Endothelial cell of umbilical vein (primary cell): ENCODE results near the gene CD163L1. TPM values are rescaled to one million over a fixed set of nuclear protein-coding genes. Genes with fewer than 3 reads are reported as not detected.

ENCODE experiments used
- BruUV-seq: library from RNA; stranded (reverse); fragments of 400-500 nt; replicated peaks from 2 replicates; lab custom pipeline; 2021; lab: Mats Ljungman, UMichigan
- CTCF ChIA-PET: fragments of 300-600, 350-600 bp; sonication (Branson Sonifier 250); formaldehyde crosslinking; loops from one replicate; lab custom pipeline; 2021; ENCODE audit warnings: antibody characterized with exemption, inconsistent platforms; lab: Charles Lee
- POLR2A ChIA-PET: fragments of 300-600, 350-600 bp; sonication (Branson Sonifier 250); formaldehyde crosslinking; loops from one replicate; lab custom pipeline; 2021; ENCODE audit warnings: antibody characterized with exemption, inconsistent platforms; lab: Charles Lee
- DNase-seq: peaks from one replicate; pipeline ENCODE4 v3.0.0-alpha.2; 2011; ENCODE audit warnings: low read depth, low spot score
- FAIRE-seq: peaks from 2 replicates; lab custom pipeline; 2011; peaks lifted over from hg19 to GRCh38; lab: Jason Lieb, UNC
- H2AFZ ChIP-seq: 2 replicates; pipeline ENCODE4 v1.6.0; 2012; ENCODE audit warnings: low read depth, low read length, control low read depth, inconsistent platforms
- H3K27ac ChIP-seq: 2 replicates; pipeline ENCODE4 v1.5.1; 2011; ENCODE audit warnings: low read depth, mild to moderate bottlenecking, control low read depth, low read length, moderate library complexity; ENCODE audit not compliant: insufficient read depth
- H3K27me3 ChIP-seq, 2 experiments: 2 replicates each; pipeline versions ENCODE4 v1.6.0 to v1.6.1; 2011; ENCODE audit warnings: low read length in 2 of 2, mixed read lengths in 1 of 2; ENCODE audit not compliant: control insufficient read depth in 2 of 2, insufficient read depth in 2 of 2
- H3K36me3 ChIP-seq, 2 experiments: 2 replicates in 1 of 2; 3 replicates in 1 of 2; pipeline ENCODE4 v1.5.1; 2011; ENCODE audit warnings: low read length in 2 of 2, mild to moderate bottlenecking in 1 of 2, moderate library complexity in 1 of 2; ENCODE audit not compliant: control insufficient read depth in 2 of 2, insufficient read depth in 2 of 2; ENCODE audit errors: extremely low read depth in 1 of 2
- H3K4me1 ChIP-seq: 3 replicates; pipeline ENCODE4 v1.5.1; 2011; ENCODE audit warnings: mild to moderate bottlenecking, low read length; ENCODE audit not compliant: control insufficient read depth, insufficient read depth; ENCODE audit errors: extremely low read depth
- H3K4me2 ChIP-seq: 2 replicates; pipeline ENCODE4 v1.6.1; 2011; ENCODE audit warnings: low read length, control low read depth, mixed read lengths; ENCODE audit not compliant: insufficient read depth
- H3K4me3 ChIP-seq, 3 experiments: fragments of 200-600 bp in 1 of 3; sonication (generic), shearing (Covaris generic) in 1 of 3; replicated peaks in 1 of 3; 2 replicates each; pipeline ENCODE4 v1.5.1; 2011 to 2016; ENCODE audit warnings: control low read depth in 3 of 3, low read length in 3 of 3, mild to moderate bottlenecking in 2 of 3, inconsistent platforms in 1 of 3, low read depth in 1 of 3, moderate library complexity in 1 of 3; ENCODE audit not compliant: insufficient read depth in 1 of 3
- H3K79me2 ChIP-seq: 2 replicates; pipeline ENCODE4 v1.6.0; 2012; ENCODE audit warnings: low read length, inconsistent platforms; ENCODE audit not compliant: control insufficient read depth, insufficient read depth
- H3K9ac ChIP-seq: replicated peaks from 2 replicates; pipeline ENCODE3; 2011; ENCODE audit warnings: low read length, control low read depth; ENCODE audit not compliant: insufficient read depth; ENCODE audit errors: extremely low read depth
- H3K9me1 ChIP-seq: replicated peaks from 3 replicates; pipeline ENCODE4 v1.6.0; 2011; ENCODE audit warnings: mild to moderate bottlenecking, low read length; ENCODE audit not compliant: control insufficient read depth, insufficient read depth; ENCODE audit errors: extremely low read depth
- H3K9me3 ChIP-seq: replicated peaks from 2 replicates; pipeline ENCODE4 v1.5.1; 2012; ENCODE audit warnings: low read length, inconsistent platforms; ENCODE audit not compliant: control insufficient read depth, insufficient read depth
- H4K20me1 ChIP-seq: replicated peaks from 2 replicates; pipeline ENCODE3; 2011; ENCODE audit warnings: mild to moderate bottlenecking, low read length; ENCODE audit not compliant: control insufficient read depth, insufficient read depth; ENCODE audit errors: extremely low read depth
- CTCF ChIP-seq, 2 donors: IDR thresholded peaks; 1 replicate in 1 of 2; 2 replicates in 1 of 2; pipeline ENCODE4 v1.5.1; 2011; ENCODE audit warnings: low read length in 2 of 2, mild to moderate bottlenecking in 2 of 2, moderate library complexity in 2 of 2, control low read depth in 1 of 2, inconsistent platforms in 1 of 2, low read depth in 1 of 2; ENCODE audit not compliant: insufficient read depth in 1 of 2; ENCODE audit errors: extremely low read depth in 1 of 2
- EZH2 ChIP-seq: IDR thresholded peaks from 2 replicates; pipeline ENCODE4 v1.6.1; 2012; ENCODE audit warnings: borderline replicate concordance, low read depth, mild to moderate bottlenecking, moderate library complexity, low read length, inconsistent platforms; ENCODE audit not compliant: severe bottlenecking
- FOS ChIP-seq: IDR thresholded peaks from 2 replicates; pipeline ENCODE4 v1.6.1; 2011; ENCODE audit warnings: mild to moderate bottlenecking, low read length, moderate library complexity, borderline replicate concordance; ENCODE audit not compliant: insufficient read depth
- GATA2 ChIP-seq: IDR thresholded peaks from 2 replicates; pipeline ENCODE4 v1.7.0; 2011; ENCODE audit warnings: low read depth, mild to moderate bottlenecking, moderate library complexity, mixed read lengths, low read length; ENCODE audit not compliant: insufficient read length, insufficient read depth
- JUN ChIP-seq: IDR thresholded peaks from 2 replicates; pipeline ENCODE4 v1.6.1; 2011; ENCODE audit warnings: borderline replicate concordance, low read depth; ENCODE audit not compliant: insufficient read length, insufficient read depth
- MAX ChIP-seq: IDR thresholded peaks from 2 replicates; pipeline ENCODE4 v1.6.1; 2011; ENCODE audit not compliant: insufficient read depth, insufficient read length
- MYC ChIP-seq: IDR thresholded peaks from one replicate; pipeline ENCODE4 v1.6.1; 2011; ENCODE audit warnings: mild to moderate bottlenecking, low read depth, low read length
- POLR2A ChIP-seq: IDR thresholded peaks from 2 replicates; pipeline ENCODE4 v1.6.1; 2012; ENCODE audit warnings: low read depth, mild to moderate bottlenecking, control low read depth, low read length
- POLR2AphosphoS5 ChIP-seq: IDR thresholded peaks from 2 replicates; pipeline ENCODE4 v1.6.1; 2012; ENCODE audit warnings: low read depth, mild to moderate bottlenecking, control low read depth, low read length, moderate library complexity; ENCODE audit not compliant: insufficient read depth
- dilution Hi-C: fragments of 300-500 bp; cut with MboI; formaldehyde crosslinking; loops from one replicate; pipeline ENCODE4 v1.15.0; 2019; ENCODE audit warnings: low sequenced_read_pairs; ENCODE audit not compliant: extremely low pct_ligation_motif_present
- intact Hi-C: fragments of 100-400 bp; cut with micrococcal nuclease; formaldehyde crosslinking; loops from one replicate; pipeline ENCODE4 v1.10.0; 2022
- polyA plus RNA-seq, 4 experiments: library from polyadenylated mRNA; depleted of rRNA in 3 of 4; stranded (reverse) in 3 of 4; unstranded in 1 of 4; fragments of >200 nt; gene quantifications; 2 replicates each; pipeline versions ENCODE4 v1.2.1 to v1.2.3, GENCODE V29; 2011 to 2012; ENCODE audit warnings: missing spikeins in 1 of 4
- total RNA-seq: library from RNA; stranded (reverse); gene quantifications from 2 replicates; pipeline ENCODE4 v1.2.3, GENCODE V29; 2021

CD163L1 gene
- total and polyA plus RNA-seq, 2 donors (not counting 3 experiments of a cell fraction or from before 2014, with no cell fraction given), result 2.8 to 7.5 TPM

DNA sequence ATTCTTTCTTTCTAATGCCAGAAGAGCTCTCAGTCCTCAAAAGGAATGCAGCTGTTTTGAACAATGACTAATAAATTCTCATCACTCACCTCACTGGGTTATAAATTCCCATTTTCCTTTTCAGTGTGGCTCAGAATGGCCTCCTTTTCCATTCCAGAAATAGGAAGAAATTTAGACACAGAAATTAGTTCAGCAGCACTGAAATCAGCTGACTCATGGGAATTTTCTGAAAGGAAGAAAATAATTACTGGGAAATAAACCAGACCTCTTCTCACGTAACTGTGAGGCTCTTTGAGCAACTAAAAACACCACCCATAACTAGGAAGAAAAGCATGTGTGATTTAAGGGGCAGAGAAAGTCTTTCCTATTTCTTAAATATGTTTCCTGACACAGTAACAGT, 35.8 kb upstream of the CD163L1 start:
- BruUV-seq, result no TSS peak
- no peaks in the 10 kb centered on the region for H3K9me3 ChIP-seq
- peaks cover 0 to 2% of the 10 kb centered on the region in 2 experiments for H3K27me3 ChIP-seq
- H3K27ac ChIP-seq, result no peak overlapping the region
- no peaks in the 10 kb centered on the region for H3K36me3 ChIP-seq
- H3K9ac ChIP-seq, result no peak overlapping the region
- DNase-seq, result no peak
- FAIRE-seq, result no peak
- H3K79me2 ChIP-seq, result no peaks in the 10 kb centered on the region
- ChIA-PET POLR2A (no interaction called here), CTCF (interaction anchor here (1.4 kb wide), 1 partner anchor 77 kb away, joined by 3 read pairs; no protein-coding TSS in a partner anchor)
- dilution Hi-C loops, result no loop called here
- H3K4me1 ChIP-seq, result no peaks in the 10 kb centered on the region
- no peaks in the 10 kb centered on the region for H4K20me1 ChIP-seq
- H2AFZ ChIP-seq, result no peak overlapping the region
- no peaks in the 10 kb centered on the region for H3K9me1 ChIP-seq
- H3K4me2 ChIP-seq, result no peak overlapping the region
- intact Hi-C loops, result no loop called here
- no peak overlapping the region for H3K4me3 ChIP-seq
- TF ChIP-seq FOS (no peak), EZH2 (no peak), POLR2A (no peak), CTCF (IDR thresholded peaks at IDR 0.05; ENCODE audit: extremely low read depth in 1 of 2, insufficient read depth in 1 of 2, low read depth in 1 of 2, low read length in 2 of 2) (no peak), JUN (no peak), POLR2AphosphoS5 (no peak), MAX (no peak), MYC (no peak), GATA2 (no peak)
